ENCODE results near the gene ADCY2.
"Not testable (repeated sequence)": the region's sequence is repeated elsewhere in the genome, so short reads cannot be mapped to it uniquely, and the experiment has no call there.

The ADCY2 gene

DNA sequence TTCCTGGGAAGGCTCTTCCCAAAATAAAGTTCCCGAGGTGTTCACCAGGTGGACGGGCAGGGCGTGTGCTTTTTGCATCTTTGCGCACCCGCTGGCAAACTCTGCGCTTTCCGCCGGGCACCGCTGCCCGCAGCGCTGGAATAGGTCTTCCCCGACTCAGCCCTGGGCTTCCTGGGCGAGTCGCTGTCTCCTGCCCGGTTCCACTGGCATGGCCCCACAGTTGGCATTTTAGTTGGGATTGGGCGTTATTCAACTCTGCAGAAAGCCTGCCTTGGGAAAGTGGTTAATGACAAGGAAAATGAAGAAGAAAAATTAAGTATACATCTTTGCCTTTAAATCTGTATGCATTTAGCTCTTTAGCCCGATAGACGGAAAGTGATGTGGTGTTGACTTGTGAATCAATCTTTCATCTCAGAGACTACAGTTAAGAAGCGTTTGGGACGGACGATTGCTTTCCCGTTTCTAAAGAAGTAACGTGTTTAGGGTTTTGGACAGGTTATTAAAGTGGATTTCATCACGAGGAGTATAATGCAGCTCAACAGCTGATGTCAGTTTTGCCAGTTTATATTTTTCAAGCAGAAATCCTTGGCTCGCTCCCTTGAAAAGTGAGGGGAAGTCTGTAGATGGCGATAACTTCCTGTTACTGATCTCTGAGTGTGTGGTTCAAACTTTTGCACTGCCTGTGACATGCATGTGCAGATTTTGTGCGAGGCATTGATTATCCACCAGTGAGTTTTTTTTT lies 946 bp downstream of the ADCY2 start:
- no peak for DNase-seq

DNA sequence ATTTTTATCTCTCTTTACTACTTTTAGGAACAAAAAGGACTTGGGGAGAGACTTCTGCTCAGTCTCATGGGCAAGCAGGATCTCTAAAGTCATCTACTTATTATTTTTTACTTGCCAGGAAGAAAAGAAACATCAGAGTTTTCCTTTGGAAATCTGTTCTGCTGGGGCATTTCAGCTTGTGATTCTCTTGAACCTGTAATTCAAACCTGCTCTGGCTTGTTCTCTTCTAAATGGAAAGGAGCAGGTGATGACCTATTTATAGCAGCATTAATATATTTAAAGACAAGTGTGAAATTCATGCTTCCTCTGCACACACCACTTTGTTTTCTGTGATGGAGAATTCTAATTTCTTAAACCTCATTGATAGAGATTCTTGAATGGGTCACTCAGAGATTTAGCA lies 2.0 kb downstream of the ADCY2 start:
- no peak for DNase-seq

- no peak for DNase-seq
These were observed 2.8 kb downstream of the ADCY2 start for GRCh38 chr5:7398596-7399280.

DNA sequence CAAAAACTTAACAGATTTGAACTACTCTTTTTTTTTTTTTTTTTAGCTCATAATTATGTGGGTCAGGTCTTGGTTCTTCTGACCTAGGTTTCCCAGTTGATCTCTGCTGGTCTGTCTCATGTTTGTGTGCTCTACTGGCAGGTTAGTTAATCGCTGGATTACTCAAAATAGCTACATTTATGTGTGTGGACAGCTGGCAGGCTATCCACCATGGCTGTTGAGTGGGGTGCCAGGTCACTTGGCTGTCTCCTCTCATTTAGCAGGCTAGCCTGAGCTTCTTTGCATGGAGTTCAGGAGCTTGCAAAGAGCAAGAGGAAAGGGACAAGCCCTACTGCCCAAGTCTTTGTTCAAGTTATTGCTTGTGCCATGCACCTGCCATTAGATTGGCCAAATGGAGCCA lies 9.3 kb downstream of the ADCY2 start:
- no peak for DNase-seq

- DNase-seq: no peak
These were observed 15.1 kb downstream of the ADCY2 start for GRCh38 chr5:7410936-7411511.

DNA sequence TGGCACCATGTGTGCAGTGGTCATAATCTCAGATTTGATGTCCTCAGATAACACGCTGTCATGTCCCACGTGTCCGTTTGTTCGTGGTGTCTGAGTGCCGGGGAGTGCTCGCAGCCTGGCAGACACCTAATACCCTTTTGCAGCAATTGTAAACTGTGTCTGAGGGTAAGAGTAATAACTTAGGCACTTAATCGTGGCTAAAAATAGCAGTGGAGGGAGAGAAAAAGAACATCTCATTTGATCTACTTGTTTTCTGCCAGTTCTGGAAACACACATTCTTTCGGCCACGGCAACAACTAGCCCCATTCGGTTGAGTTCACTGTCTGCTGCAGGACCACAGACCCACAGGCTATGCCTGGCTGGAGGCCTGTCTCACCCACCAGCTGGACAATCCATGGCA lies 16.5 kb downstream of the ADCY2 start:
- DNase-seq: no peak

GRCh38 chr5:7415123-7415522 lies 19.2 kb downstream of the ADCY2 start:
- no peak for DNase-seq

GRCh38 chr5:7415587-7416535 lies 19.9 kb downstream of the ADCY2 start:
- no peak for DNase-seq

DNA sequence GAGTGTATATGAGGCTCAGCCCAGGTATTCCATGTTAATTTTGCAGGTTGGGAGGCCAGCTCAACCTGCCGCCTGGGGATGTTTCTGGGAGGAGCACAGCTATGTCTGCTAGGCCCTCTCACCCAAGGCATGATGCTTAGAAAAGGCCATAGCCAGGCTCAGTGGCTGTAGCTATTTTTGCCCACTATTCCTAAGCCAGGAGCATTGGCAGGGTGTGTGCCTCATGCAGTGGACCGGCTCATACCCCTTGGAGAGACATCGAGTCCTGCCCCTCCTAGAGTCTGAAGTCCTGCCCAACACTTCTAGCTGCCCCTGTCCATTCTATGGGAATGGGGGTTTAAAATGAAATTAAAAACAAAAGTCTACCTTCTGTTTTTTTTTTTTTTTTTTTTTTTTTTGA lies 22.3 kb downstream of the ADCY2 start:
- DNase-seq: no peak

GRCh38 chr5:7419367-7419766 lies 23.4 kb downstream of the ADCY2 start:
- no peak for DNase-seq

DNA sequence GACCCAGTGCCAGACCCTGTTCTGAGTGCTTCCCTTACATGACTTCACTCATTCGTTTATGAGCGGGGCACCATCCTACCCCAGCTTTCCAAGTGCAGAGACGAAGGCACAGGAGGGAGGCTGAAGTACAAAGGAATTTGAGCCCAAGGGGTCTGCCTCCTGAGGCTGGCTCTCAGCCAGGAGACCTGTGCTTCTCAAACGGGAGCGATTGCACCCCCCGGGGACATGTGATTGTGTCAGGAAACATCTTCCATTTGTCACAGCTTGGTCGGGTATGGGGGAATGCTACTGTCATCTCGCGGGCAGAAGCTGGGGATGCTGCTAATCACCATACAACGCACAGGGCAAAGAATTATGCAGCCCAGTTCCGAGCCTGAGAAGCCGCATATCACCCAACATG lies 23.9 kb downstream of the ADCY2 start:
- no peak for DNase-seq

- no peak for DNase-seq
These were observed 24.8 kb downstream of the ADCY2 start for GRCh38 chr5:7420510-7421280.

DNA sequence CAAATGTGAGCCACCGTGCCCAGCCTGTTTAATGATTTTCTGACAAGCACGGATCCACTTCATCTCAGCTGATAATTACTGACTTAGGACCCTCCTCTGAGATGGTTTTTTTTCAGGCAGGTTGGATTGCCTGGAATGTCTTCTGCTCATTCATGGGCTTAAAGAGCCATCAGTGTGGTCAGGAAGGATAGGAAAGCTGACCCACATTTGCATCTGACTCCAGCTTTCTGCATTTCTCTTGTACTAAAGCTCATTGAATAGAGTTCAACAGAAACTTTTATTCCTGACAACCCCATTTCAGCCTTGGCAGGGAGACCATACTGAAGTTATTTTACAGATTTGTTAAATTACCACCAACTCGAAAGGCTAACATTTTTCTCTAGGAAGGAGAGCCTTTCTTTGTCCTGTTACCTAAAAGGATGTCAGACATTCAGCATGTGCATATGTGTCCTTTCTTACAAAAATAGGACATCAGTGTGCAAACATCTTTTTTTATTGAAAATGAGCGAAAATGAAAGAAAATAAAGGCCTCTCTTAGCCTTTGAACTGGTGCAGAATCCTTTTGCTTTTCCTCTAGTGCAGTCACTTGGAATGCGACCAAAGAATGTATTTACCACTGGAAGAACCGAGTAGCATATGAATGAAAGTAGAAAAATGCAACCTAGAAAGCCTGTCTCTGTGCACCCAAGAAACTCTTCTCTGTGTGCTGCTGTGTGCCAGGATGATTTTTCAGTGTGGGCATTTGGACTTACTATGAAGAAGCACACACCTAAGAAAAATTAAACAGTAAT lies 26.6 kb downstream of the ADCY2 start:
- no peak for DNase-seq

DNA sequence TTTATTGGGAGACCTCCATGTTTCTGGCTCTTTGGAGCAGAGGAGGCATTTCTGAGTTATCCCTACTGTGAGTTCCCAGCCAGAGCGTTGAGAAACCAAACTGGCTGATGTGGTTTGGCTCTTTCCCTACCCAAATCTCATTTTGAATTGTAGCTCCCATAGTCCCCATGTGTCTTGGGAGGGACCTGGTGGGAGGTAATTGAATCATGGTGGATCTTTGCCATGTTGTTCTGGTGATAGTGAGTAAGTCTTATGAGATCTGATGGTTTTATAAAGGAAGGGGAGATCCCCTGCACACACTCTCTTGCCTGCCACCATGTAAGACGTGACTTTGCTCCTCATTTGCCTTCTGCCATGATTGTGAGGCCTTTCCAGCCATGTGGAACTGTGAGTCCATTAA lies 27.3 kb downstream of the ADCY2 start:
- not testable (repeated sequence) for DNase-seq

- DNase-seq: no peak
These were observed 29.9 kb downstream of the ADCY2 start for GRCh38 chr5:7425830-7426229.

DNA sequence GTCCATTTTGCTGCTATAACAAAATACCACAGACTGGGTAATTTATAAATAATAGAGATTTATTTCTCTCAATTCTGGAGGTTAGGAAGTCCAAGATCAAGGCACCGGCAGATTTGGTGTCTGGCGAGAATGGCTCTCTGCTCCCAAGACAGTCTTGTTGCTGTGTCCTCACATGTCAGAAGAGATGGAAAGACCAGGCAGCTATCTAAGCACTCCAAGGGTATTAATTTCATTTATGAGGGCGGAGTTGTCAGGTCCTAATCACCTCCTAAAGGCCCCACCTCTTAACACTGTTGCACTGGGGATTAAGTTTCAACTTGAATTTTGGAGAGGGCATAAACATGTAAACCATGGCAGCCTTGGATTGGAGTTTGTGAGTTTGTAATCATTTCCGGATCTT lies 30.3 kb downstream of the ADCY2 start:
- DNase-seq: no peak

GRCh38 chr5:7434914-7435313 lies 39.0 kb downstream of the ADCY2 start:
- no peak for DNase-seq

DNA sequence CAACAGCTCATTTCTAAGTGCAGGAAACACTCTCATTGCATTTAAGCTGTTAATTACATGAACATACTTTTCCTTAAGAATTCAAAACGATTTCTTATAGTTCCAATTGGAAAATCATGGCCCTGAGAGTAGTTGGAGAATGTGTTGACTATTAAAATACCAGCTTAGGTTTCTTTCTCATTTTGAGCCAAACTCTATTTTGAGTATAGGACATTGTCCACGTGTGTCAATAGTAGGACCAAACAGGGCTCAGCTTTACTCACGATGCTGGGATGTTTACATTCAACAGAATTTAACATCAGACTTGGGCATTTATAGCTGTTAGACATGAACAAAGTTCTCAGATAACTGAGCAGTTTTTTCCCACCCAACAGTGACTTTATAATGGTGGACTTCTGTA lies 39.6 kb downstream of the ADCY2 start:
- no peak for DNase-seq

DNA sequence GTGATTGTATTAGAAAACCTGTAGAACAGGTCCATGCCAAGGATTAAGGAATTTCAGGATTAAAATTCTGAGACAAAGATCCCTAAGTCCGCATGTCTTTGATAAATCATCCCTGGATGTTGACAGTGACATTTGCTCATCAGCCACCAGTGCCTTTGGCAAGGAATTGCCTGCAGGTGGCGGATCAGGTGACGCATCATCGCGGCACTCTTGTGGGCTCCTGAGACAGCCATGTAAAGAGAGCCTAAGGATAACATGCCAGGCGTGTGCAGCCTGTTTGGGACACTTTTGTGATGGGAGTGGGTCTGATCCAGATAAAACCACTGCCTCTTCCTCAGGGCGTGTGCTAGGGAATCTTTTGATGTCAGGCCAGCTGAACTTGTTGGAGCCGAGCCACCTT lies 40.6 kb downstream of the ADCY2 start:
- DNase-seq: no peak

- no peak for DNase-seq
These were observed 41.9 kb downstream of the ADCY2 start for GRCh38 chr5:7437836-7438235.

GRCh38 chr5:7445068-7445467 lies 49.1 kb downstream of the ADCY2 start:
- DNase-seq: no peak

GRCh38 chr5:7445831-7446230 lies 49.9 kb downstream of the ADCY2 start:
- no peak for DNase-seq

Measured in NCI-H146 (cell line).